Ishikawa (cell line): ENCODE measurements around the gene ZNF444.

ENCODE experiments used
- EGR1 ChIP-seq: IDR thresholded peaks from 2 replicates; pipeline ENCODE4 v1.6.1; 2012
- EP300 ChIP-seq: IDR thresholded peaks from 2 replicates; pipeline ENCODE4 v1.6.1; 2012; ENCODE audit warnings: borderline replicate concordance
- NFIC ChIP-seq: IDR thresholded peaks from 2 replicates; pipeline ENCODE4 v1.6.1; 2012
- RAD21 ChIP-seq: IDR thresholded peaks from 2 replicates; pipeline ENCODE4 v1.6.1; 2012; ENCODE audit warnings: low read depth
- REST ChIP-seq: IDR thresholded peaks from 2 replicates; pipeline ENCODE4 v1.6.1; 2012; ENCODE audit warnings: low read depth, mild to moderate bottlenecking
- TAF1 ChIP-seq: IDR thresholded peaks from 2 replicates; pipeline ENCODE4 v1.6.1; 2012; ENCODE audit warnings: low read depth, mild to moderate bottlenecking
- YY1 ChIP-seq: IDR thresholded peaks from 2 replicates; pipeline ENCODE4 v1.6.1; 2012; ENCODE audit warnings: low read depth
- TF ChIP-seq, protein P1 (sequence below): IDR thresholded peaks from 2 replicates; pipeline ENCODE4 v1.6.1; 2012

DNA sequence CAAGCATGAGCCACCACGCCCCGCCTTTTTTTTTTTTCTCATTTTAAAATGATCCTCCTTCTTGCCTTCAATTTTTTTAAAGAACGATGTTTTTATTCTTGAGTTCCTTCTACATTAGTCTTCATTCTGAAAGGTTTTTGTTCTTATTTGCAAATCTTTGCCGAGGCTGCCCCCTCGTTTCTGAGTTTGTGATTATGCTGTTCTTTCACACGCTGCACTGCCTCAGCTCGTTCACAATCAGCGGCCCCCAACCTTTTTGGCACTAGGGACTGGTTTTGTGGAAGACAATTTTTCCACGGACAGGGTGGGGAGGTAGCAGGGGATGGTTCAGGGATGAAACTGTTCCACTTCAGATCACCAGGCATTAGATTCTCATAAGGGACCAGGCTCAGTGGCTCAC lies 46.6 kb upstream of the ZNF444 start:
- no peak for TF ChIP-seq EGR1
- TF ChIP-seq REST = no peak
- TF ChIP-seq, protein P1, sequence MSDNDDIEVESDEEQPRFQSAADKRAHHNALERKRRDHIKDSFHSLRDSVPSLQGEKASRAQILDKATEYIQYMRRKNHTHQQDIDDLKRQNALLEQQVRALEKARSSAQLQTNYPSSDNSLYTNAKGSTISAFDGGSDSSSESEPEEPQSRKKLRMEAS = no peak
- TF ChIP-seq YY1 = no peak
- no peak for TF ChIP-seq NFIC
- TF ChIP-seq TAF1 = no peak
- no peak for TF ChIP-seq RAD21
- TF ChIP-seq EP300 = no peak
